HG03064 (cell line): ENCODE measurements around the gene VASP.

Experiments
- ATAC-seq: cut with Tn5 transposase; IDR thresholded peaks from one replicate; pipeline ENCODE4 v1.9.1; 2021; ENCODE audit warnings: low read depth; ENCODE audit not compliant: unreplicated experiment

Gene VASP

DNA sequence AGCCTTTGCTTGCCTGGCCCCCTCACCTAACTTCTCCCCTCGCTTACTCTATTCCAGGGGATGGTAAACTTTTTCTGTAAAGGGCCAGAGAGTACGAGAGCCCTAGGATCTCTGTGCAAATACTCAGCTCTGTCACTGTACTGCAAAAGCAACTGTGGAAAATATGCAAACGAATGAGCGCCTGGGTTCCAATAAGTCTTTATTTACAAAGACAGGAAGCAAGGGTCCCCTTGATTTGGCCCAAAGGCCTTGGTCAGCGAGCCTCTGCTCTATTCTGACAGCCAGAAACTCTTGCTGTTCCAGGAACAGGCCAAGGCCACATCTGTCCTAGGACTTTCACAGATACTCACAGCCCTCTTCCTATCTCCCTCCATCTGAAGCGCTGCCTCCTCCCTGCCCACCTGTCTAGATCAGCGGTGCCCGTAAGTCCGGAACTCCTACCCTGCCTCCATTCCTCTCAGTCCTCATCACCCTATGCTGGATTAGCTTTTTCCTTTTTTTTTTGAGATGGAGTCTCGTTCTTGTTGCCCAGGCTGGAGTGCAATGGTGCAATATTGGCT, 40.0 kb downstream of the VASP start:
- no peak for ATAC-seq

- no peak for ATAC-seq
Observed at GRCh38 chr19:45547965-45548609, 40.8 kb downstream of the VASP start.

DNA sequence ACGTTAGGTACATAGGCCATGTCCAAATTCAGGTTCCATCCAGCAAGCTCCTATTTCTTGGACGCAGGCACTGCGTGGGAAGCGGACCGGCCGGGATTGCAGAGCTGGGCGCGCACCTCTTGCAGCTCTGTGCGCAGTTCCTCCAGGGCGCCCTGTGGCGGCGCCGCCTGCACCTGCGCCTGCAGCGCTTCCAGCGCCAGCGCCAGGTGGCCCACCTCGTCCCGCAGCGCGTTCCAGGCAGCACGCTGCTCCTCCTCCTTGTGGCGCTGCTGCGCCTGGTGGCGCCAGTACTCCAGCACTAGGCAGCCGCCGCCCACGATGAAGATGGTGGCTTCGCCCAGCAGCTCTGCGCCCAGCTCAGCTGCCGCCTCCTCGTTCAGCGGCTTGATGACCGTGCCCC, 46.2 kb downstream of the VASP start:
- ATAC-seq = no peak

DNA sequence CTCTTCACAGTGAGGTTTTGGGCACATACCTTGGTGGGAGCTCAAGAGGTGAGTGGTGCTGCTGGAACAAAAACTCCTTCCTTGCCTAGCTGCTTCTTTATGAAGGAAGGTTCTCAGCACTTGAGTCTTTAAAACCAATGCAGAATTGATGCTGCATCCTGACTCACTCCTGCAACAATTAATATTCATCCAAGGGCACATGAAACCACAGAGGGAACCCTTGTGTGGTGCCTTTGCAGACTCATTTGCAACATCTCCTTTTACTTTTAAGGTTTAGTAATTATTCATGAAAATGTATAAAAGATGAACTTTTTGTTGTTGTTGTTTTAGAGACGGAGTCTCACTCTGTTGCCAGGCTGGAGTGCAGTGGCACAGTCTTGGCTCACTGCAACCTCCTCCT, 47.2 kb downstream of the VASP start:
- ATAC-seq = no peak

GRCh38 chr19:45556835-45557234, 49.6 kb downstream of the VASP start:
- ATAC-seq = no peak

DNA sequence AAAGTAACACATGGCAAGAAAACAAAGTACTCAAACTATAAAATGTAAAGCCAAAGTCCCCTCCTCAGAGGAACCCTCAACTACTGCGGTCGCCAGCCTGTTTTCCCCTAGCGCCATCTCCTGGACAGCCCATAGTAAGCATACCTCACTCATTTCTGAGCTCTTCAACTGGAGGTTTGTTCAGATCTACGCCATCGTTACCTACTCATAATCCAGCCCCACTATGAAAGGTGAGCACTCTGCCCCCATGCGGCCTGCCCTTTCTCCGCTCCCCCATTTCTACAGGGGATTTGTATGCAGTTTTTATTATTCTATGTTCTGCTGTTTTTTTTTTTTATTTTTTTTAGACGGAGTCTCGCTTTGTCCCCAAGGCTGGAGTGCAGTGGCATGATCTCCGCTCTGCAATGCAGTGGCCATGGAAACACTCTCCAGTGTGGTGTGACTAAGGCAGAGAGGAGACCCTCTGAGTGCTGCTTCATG, 51.2 kb downstream of the VASP start:
- ATAC-seq = no peak

- no peak for ATAC-seq
Observed at GRCh38 chr19:45560038-45560437, 52.8 kb downstream of the VASP start.

DNA sequence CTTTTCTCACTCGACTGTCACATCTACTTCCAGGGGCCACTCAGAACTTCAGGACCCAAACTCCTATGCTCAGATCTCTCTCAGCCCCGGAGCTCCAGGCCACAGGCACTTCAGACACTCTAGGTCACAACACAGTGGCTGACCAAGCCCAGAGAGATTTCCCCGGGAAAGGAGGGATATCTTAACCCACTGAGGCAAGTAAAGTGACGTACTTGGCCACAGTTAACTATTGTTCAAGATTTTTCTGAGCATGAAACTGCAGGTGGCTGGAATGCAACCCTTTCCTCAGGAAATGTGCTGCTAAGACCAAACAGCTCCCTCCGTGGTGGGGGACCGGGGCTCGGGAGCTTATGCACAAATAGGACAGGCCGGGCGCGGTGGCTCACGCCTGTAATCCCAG, 53.4 kb downstream of the VASP start:
- no peak for ATAC-seq

DNA sequence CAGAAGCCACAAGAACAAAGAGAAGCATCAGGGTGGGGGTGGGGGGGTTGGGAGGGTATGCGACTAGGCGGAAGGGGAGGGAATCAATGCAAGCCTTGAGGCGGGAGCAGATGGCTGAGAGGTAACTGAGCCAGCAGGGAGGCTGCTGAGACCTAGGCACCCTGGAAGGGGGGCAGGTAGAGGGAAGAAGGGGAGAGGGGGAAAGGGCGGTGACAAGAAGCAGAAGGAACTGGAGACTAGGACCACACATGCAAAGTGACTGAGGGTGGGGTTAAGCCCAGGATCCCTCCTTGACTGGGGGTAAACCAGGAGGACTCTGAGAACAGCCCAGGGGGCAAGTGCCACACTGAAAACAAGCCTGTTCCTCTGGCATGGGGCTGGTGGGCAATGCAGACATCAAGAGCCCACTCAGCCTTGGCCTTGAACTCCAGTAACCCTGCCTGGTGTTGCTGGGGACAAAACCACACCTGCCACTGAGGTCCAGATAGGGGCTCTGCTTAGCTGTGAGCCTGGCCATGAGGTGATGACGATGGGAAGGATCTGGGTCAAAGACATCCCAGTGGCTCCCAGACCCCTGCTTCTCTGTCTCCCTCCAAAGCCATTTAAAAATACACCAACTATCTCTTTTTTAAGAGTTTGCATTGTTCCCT, 57.0 kb downstream of the VASP start:
- no peak for ATAC-seq

- no peak for ATAC-seq
Observed at GRCh38 chr19:45567609-45568008, 60.3 kb downstream of the VASP start.

GRCh38 chr19:45568732-45569131, 61.5 kb downstream of the VASP start:
- ATAC-seq = no peak

DNA sequence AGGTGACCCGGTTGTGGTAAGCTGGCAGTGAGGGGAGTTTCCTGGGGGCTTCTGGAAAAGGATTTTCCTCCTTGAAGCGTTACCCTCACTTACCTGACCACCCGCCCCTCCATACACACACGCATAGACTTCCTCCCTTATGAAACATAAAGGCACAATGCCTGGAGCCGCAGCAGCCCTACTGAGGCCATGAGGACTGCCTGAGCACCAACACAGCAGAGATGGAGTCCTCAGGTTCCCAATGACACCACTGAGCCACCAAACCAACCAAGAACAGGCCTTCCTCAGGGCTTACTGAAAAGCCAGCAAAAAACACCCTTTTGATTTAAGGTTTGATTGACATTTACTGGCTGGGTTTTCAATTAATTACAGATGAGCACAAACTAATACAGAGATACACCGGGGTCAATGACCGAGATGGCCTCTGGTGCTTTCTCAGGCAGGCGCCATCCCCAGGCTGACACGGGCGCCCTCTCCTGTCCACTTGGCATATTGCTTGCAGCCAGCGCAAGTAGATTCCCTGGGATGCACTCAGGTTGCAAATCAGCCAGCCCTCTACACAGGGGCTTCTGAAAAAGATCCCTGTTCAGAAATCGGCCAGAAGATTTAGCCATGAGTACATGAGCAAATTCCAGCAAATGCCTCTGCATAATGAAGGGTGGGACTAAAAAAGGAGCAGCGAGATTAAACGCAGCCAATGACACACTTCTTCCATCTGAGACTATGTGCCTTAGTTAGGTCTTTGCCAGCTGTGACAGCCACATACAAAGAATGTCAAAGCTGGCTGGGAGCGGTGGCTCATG, 62.5 kb downstream of the VASP start:
- ATAC-seq = no peak

DNA sequence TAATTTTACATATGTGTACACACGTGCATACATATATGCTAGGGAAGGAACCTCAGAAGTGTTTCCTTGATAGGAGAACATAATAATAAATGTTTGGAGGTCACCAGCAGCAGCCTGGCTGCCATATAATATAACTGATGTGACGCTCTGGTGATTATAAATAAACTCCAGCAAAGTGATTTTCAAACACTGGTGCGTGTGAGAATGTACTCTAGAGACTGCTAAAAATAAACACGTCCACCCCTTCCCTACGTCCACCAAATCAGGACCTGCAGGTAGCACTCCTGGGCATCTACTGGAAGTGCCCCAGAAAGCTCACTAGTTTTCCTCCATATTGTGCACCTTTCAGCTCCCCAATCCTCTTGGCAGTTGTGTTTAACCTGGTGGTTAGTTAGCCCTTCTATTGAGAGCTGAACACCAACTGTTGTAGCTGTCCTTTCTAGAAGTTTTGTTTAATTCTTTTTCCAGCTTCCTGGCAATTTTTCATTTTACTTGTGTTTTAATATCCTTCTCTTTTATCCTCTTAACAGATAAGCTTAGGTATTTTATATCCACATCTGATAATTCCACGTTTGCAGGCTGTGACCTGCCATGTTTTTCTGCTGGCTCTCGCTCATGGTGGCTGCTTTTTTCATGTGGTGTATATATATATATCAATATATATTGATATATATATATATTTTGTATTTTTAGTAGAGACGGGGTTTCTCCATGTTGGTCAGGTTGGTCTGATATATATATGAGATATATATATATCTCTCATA, 64.4 kb downstream of the VASP start:
- ATAC-seq = no peak

DNA sequence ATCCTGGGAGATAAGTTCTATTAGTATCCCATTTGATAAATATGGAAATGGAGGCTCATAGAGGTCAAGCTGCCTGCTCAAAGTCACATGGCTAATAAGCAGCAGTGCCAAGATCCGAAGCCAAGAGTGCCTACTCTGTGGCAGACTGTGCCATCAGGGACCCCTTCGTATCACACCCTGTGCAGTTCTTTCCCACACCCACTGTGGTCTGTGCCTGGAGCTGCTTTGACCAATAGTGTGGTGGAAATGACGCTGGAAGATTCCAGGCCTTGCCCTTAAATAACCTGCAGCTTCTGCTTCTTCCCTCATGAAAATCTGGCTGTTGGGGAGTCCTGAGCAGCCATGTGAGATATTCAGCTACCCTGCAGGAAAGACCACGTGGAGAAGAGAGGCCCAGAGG, 67.2 kb downstream of the VASP start:
- ATAC-seq = no peak

GRCh38 chr19:45575216-45575615, 67.9 kb downstream of the VASP start:
- no peak for ATAC-seq
